Psoas muscle (tissue), 8 donors: ENCODE measurements around the gene GTF2IRD1. TPM values are rescaled to one million over a fixed set of nuclear protein-coding genes. Genes with fewer than 3 reads are reported as not detected.
A peak's percentile ranks its signal among the peaks of the same experiment; 100 is the strongest.

ENCODE experiments used
- ATAC-seq, 4 donors: fragments of 200-7000 bp; cut with Tn5 transposase; one replicate each; pipeline ENCODE4 v1.9.1; 2020; ENCODE audit warnings: moderate library complexity in 3 of 4, mild to moderate bottlenecking in 2 of 4
- DNase-seq, 2 donors: peaks; one replicate each; pipeline ENCODE4 v3.0.0-alpha.2; 2020
- H3K27ac ChIP-seq: fragments of 200-600 bp; one replicate; pipeline ENCODE4 v1.8.0; 2022
- H3K27me3 ChIP-seq, 3 donors: fragments of 200-600 bp in 1 of 3; one replicate each; pipeline versions ENCODE4 v1.6.1 to v1.8.0; 2013 to 2022; ENCODE audit warnings: low read length in 2 of 3, mild to moderate bottlenecking in 2 of 3, moderate library complexity in 1 of 3; ENCODE audit not compliant: insufficient read depth in 3 of 3
- H3K36me3 ChIP-seq, 2 donors: fragments of 200-600 bp in 1 of 2; one replicate each; pipeline versions ENCODE4 v1.6.1 to v1.8.0; 2013 to 2022; ENCODE audit warnings: low read depth in 1 of 2, mild to moderate bottlenecking in 1 of 2, moderate library complexity in 1 of 2; ENCODE audit not compliant: insufficient read depth in 1 of 2
- H3K4me1 ChIP-seq: fragments of 200-600 bp; one replicate; pipeline ENCODE4 v1.8.0; 2022
- H3K4me3 ChIP-seq: fragments of 200-600 bp; one replicate; pipeline ENCODE4 v1.8.0; 2022; ENCODE audit warnings: mild to moderate bottlenecking
- H3K9me3 ChIP-seq: fragments of 200-600 bp; one replicate; pipeline ENCODE4 v1.8.0; 2022
- WGBS, 3 donors: extraction: QIAGEN DNeasy Blood & Tissue Kit; methylation state at CpG; one replicate each; pipeline versions ENCODE4 v1.1.6 to v1.1.7; 2013; 5-methylcytosine and 5-hydroxymethylcytosine counted together
- intact Hi-C, 2 donors: fragments of 100-400 bp; cut with DNase I; formaldehyde crosslinking; loops; one replicate each; pipeline versions ENCODE4 v1.11.0 to v1.14.2; 2022
- polyA plus RNA-seq, 3 donors: library from polyadenylated mRNA; stranded (reverse); fragments of 200-250 nt; gene quantifications; one replicate each; pipeline ENCODE4 v1.2.3, GENCODE V29; 2013
- total RNA-seq, 4 donors: library from RNA; stranded (reverse); fragmentation: NEBNext Ultra II Directional in 2 of 4; extraction: Animal tissue kit (Norgen Biotek cat#: 25700) in 2 of 4; gene quantifications; one replicate each; pipeline versions ENCODE4 v1.2.1 to v1.2.4, GENCODE V29; 2021 to 2023
- TF ChIP-seq, protein P1 (sequence below): fragments of 200-600 bp; IDR thresholded peaks from one replicate; pipeline ENCODE4 v1.8.0; 2022; ENCODE audit warnings: antibody characterized with exemption
- donor health status: healthy with polysubstance abuse.
- donor health status: DM: no; HTN: no; CAD: no; lungs with moderate emphysema.
- donor health status: Bipolar disorder and iron deficiency.
- donor health status: healthy.
- donor health status: DM: yes; HTN: yes; CAD: no.
- donor health status: DM: no; HTN: no; CAD: no.
- donor health status: DM: no; HTN: no; CAD: no.
- donor health status: DM: yes; HTN: yes; CAD: no.

GTF2IRD1 gene
- total and polyA plus RNA-seq, 7 donors: 40.5 to 149 (median 61.7) TPM

- no peak for DNase-seq
- Histone ChIP-seq H3K27ac (no peak overlapping the region), H3K9me3 (no peaks in the 10 kb centered on the region), H3K4me3 (no peak overlapping the region), H3K36me3 (peaks cover 0 to 7% of the 10 kb centered on the region in 2 donors), H3K4me1 (peaks cover 17% of the 10 kb centered on the region), H3K27me3 (no peaks in the 10 kb centered on the region)
- no peak for ATAC-seq
- intact Hi-C loops: no loop called here
- TF ChIP-seq, protein P1, sequence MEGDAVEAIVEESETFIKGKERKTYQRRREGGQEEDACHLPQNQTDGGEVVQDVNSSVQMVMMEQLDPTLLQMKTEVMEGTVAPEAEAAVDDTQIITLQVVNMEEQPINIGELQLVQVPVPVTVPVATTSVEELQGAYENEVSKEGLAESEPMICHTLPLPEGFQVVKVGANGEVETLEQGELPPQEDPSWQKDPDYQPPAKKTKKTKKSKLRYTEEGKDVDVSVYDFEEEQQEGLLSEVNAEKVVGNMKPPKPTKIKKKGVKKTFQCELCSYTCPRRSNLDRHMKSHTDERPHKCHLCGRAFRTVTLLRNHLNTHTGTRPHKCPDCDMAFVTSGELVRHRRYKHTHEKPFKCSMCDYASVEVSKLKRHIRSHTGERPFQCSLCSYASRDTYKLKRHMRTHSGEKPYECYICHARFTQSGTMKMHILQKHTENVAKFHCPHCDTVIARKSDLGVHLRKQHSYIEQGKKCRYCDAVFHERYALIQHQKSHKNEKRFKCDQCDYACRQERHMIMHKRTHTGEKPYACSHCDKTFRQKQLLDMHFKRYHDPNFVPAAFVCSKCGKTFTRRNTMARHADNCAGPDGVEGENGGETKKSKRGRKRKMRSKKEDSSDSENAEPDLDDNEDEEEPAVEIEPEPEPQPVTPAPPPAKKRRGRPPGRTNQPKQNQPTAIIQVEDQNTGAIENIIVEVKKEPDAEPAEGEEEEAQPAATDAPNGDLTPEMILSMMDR: no peak
- WGBS, 3 donors: 95 to 98% (median 95%) methylated on average over 4 of the region's 4 CpGs
Observed at GRCh38 chr7:74498354-74498753, 44.6 kb downstream of the GTF2IRD1 start.

DNA sequence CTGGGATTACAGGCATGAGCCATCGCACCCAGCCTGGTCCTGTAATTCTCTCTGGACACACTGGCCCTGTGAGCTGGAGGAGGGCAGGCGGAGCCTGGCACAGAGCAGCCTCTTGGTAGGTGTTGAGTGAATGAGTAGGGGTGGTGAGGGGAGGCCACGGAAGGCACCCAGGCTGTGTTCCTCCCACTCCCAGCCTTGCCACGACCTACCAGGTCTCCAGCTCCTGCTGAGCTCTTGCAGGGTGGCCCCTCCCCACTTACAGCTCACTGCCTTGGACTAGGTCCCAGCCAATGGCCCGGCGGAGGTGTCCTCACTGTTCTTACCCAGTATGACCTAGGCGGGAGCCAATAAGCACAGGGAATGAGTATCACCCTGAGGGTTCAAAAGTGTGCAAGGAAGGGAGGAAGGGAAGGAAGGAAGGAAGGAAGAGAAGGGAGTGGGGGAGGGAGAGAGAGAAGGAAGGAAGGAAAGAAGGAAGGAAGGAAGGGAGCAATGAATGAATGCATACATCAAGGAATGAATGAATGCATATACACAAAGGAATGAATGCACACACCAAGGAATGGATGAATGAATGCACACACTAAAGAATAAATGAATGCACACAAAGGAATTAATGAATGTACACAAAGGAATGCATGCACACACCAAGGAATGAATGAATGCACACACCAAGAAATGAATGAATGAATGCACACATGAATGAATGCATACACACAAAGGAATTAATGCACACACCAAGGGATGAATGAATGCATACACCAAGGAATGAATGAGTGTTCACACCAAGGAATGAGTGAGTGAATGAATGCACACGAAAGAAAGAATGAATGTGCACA lies 45.5 kb downstream of the GTF2IRD1 start:
- peaks cover 0 to 7% of the 10 kb centered on the region in 2 donors for H3K36me3 ChIP-seq
- peaks cover 17% of the 10 kb centered on the region for H3K4me1 ChIP-seq
- H3K27ac ChIP-seq: no peak overlapping the region
- H3K27me3 ChIP-seq: no peaks in the 10 kb centered on the region
- ATAC-seq: no peak
- intact Hi-C loops: no loop called here
- no peaks in the 10 kb centered on the region for H3K9me3 ChIP-seq
- TF ChIP-seq, protein P1: no peak
- DNase-seq: no peak
- WGBS, 3 donors: 63 to 86% (median 64%) methylated on average over 8 of the region's 8 CpGs
- H3K4me3 ChIP-seq: no peak overlapping the region

DNA sequence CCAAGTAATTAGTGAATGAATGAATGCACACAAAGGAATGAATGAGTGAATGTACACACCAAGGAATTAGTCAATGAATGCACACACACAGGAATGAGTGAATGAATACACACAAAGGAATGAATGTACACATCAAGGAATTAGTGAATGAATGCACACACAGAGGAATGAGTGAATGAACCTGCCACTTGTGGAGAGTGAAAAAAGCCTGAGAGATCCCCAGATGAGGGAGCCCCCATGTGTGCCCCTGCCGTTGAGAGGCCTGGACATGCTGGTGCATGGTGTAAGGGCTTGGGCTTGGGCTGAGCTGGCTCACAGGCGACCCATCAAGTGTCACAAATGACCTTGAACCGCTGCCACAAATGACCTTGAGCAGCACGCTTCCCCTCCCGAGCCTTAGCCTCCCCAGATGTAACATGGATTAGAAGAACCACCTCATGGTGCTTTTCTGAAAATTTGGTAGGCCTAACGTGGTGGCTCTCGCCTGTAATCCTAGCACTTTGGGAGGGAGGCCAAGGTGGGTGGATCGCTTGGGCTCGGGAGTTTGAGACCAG lies 46.2 kb downstream of the GTF2IRD1 start:
- no peak for DNase-seq
- 44 to 63% (median 50%) methylated on average over 9 of the region's 9 CpGs for WGBS, 3 donors
- intact Hi-C loops: loop anchor here in 1 of 2 donors (2.0 kb wide), 1 partner anchor 15 kb away; no protein-coding TSS in a partner anchor
- Histone ChIP-seq H3K27me3 (no peaks in the 10 kb centered on the region), H3K4me3 (no peak overlapping the region), H3K36me3 (peaks cover 0 to 7% of the 10 kb centered on the region in 2 donors), H3K4me1 (peaks cover 17% of the 10 kb centered on the region), H3K27ac (peak overlapping the region; percentile 23), H3K9me3 (no peaks in the 10 kb centered on the region)
- ATAC-seq: peak in 1 of 4 donors; percentile 0
- TF ChIP-seq, protein P1: no peak

DNA sequence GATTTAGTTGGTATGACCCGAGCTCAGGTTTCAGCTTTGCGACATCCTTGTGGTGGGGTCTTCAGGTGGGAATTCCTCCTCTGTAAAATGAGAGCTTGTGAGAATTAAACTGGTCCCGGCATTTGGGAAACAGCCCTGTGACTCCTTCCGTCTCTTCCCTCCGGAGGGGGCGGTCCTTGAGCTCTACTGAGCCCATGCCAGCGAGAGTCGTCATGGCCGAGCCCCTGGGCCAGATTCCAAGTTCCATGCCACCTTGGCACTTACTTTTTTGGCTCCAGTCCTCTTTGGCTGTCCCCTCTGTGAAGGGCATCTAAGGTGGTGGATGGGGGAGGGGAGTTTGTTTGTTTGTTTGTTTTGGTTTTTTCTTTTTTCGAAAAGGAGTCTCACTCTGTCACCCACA lies 47.6 kb downstream of the GTF2IRD1 start:
- H3K36me3 ChIP-seq: peaks cover 0 to 7% of the 10 kb centered on the region in 2 donors
- TF ChIP-seq, protein P1: no peak
- DNase-seq: peak; percentile 69 to 93
- peak; percentile 70 to 80 (median 72) for ATAC-seq
- no peaks in the 10 kb centered on the region for H3K9me3 ChIP-seq
- H3K27me3 ChIP-seq: no peaks in the 10 kb centered on the region
- peak overlapping the region; percentile 26 for H3K4me3 ChIP-seq
- intact Hi-C loops: loop anchor here in 1 of 2 donors (2.0 kb wide), 1 partner anchor 16 kb away; no protein-coding TSS in a partner anchor
- H3K27ac ChIP-seq: peak overlapping the region; percentile 89
- H3K4me1 ChIP-seq: peaks cover 17% of the 10 kb centered on the region
- 22 to 40% (median 25%) methylated on average over 10 of the region's 10 CpGs for WGBS, 3 donors
